Measurements from ENCODE around the gene PTEN.

PTEN gene

GRCh38 chr10:87913156-87913921 is 49.9 kb downstream of the PTEN start:
- H3K4me3 ChIP-seq (ENCODE audit: control insufficient read depth, low read depth, low read length) = no peak overlapping the region
- no peak for TF ChIP-seq CTCF (IDR thresholded peaks at IDR 0.05; ENCODE audit: control insufficient read depth, insufficient read depth, low read depth, low read length, missing control alignments)
- no peak for DNase-seq (ENCODE audit: low read depth)

- DNase-seq (ENCODE audit: low read depth) = no peak
- TF ChIP-seq CTCF (IDR thresholded peaks at IDR 0.05; ENCODE audit: control insufficient read depth, insufficient read depth, low read depth, low read length, missing control alignments) = no peak
- no peak overlapping the region for H3K4me3 ChIP-seq (ENCODE audit: control insufficient read depth, low read depth, low read length)
Measured at GRCh38 chr10:87915406-87915805, 52.0 kb downstream of the PTEN start.

GRCh38 chr10:87915989-87916388 is 52.6 kb downstream of the PTEN start:
- H3K4me3 ChIP-seq (ENCODE audit: control insufficient read depth, low read depth, low read length) = no peak overlapping the region
- no peak for DNase-seq (ENCODE audit: low read depth)
- TF ChIP-seq CTCF (IDR thresholded peaks at IDR 0.05; ENCODE audit: control insufficient read depth, insufficient read depth, low read depth, low read length, missing control alignments) = no peak

GRCh38 chr10:87916515-87916914 is 53.1 kb downstream of the PTEN start:
- no peak overlapping the region for H3K4me3 ChIP-seq (ENCODE audit: control insufficient read depth, low read depth, low read length)
- no peak for TF ChIP-seq CTCF (IDR thresholded peaks at IDR 0.05; ENCODE audit: control insufficient read depth, insufficient read depth, low read depth, low read length, missing control alignments)
- DNase-seq (ENCODE audit: low read depth) = no peak

GRCh38 chr10:87918254-87918859 is 54.9 kb downstream of the PTEN start:
- H3K4me3 ChIP-seq (ENCODE audit: control insufficient read depth, low read depth, low read length) = no peak overlapping the region
- DNase-seq (ENCODE audit: low read depth) = no peak
- TF ChIP-seq CTCF (IDR thresholded peaks at IDR 0.05; ENCODE audit: control insufficient read depth, insufficient read depth, low read depth, low read length, missing control alignments) = no peak

- no peak overlapping the region for H3K4me3 ChIP-seq (ENCODE audit: control insufficient read depth, low read depth, low read length)
- no peak for DNase-seq (ENCODE audit: low read depth)
- no peak for TF ChIP-seq CTCF (IDR thresholded peaks at IDR 0.05; ENCODE audit: control insufficient read depth, insufficient read depth, low read depth, low read length, missing control alignments)
Measured at GRCh38 chr10:87920538-87920937, 57.1 kb downstream of the PTEN start.
